SK-N-DZ (cell line): ENCODE measurements around the gene SLC35B1.
"Not testable (repeated sequence)": the region's sequence is repeated elsewhere in the genome, so short reads cannot be mapped to it uniquely, and the experiment has no call there.

ENCODE experiments used
- DNase-seq: peaks from one replicate; pipeline ENCODE4 v3.0.0-alpha.2; 2015; ENCODE audit warnings: low spot score

SLC35B1 gene

GRCh38 chr17:49673679-49674078 lies 34.1 kb downstream of the SLC35B1 start:
- not testable (repeated sequence) for DNase-seq

GRCh38 chr17:49670641-49671040 lies 37.1 kb downstream of the SLC35B1 start:
- no peak for DNase-seq

DNA sequence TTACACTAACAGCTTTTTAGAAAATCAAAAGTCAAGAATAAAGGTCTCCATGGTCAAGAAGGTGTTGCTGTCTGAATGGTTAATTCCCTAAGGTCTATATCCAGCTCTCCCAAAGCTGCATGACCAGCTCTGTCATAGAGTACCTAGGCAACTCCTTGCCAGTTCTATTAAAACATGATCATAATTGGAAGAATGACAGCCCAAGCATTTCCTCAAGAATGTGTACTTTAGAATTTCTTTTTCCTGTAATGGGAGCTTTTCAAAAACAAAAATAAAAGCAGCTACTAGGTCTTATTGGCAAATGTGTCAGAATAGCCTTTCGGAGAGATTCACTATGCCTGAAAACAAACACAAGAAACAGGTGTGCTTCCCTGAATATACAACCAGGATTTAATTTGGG lies 37.8 kb downstream of the SLC35B1 start:
- no peak for DNase-seq

GRCh38 chr17:49667854-49668253 lies 39.9 kb downstream of the SLC35B1 start:
- no peak for DNase-seq

- no peak for DNase-seq
Observed at GRCh38 chr17:49664706-49665211, 43.0 kb downstream of the SLC35B1 start.

DNA sequence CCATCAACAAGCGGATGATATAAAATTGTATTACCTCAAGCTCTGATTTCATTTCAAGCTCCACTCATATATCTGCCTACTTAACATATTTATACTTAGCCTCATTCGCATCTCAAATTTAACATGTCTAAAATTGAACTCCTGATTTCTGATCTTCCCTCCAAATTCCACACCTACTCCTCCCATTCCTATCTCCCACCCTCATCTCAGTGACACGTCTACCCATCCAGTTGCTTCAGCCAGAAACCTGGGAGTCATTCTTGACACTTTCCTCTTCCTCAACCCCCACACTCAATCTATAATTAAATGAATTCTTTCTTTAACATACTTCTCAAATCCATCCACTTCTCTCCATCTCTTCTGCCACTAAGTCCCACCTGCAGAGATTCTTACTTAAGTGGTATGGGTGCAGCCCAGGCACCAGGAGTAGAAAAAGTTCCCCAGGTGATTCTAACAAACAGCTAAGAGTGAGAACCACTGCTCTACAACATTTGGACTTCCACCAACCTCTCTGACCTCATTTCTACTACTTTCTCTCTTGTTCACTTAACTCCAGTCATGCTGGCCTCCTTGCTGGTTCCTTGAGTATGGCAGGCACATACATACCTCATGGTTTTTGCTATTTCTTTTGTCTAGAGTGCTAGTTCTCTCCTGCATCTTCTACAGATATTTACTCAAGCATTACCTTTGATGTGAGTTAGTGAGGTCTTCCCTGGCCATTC lies 47.9 kb downstream of the SLC35B1 start:
- no peak for DNase-seq

- DNase-seq = no peak
Observed at GRCh38 chr17:49656247-49656646, 51.5 kb downstream of the SLC35B1 start.
